Measurements from ENCODE around the gene HS6ST2.

Gene HS6ST2

DNA sequence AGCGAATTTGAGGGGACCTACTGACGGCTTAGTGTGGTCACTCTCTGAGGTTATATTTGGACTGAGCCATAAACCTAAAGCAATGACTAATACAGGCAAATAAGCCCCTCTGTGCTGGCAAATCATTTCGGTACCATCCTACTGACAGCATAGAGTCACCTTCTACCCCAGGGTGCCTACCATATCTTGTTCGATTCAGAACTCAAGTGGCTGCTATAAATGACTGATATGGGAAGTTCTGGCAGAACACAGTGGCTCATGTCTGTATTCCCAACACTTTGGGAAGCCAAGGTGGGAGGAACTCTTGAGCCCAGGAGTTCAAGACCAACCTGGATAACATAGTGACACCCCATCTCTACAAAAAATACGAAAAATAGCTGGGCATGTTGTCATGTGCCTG lies 243.5 kb downstream of the HS6ST2 start:
- Histone ChIP-seq H3K27ac (ENCODE audit: low read depth, low read length, severe bottlenecking) (no peak overlapping the region), H3K36me3 (ENCODE audit: control insufficient read depth, insufficient read depth, low read length) (no peaks in the 10 kb centered on the region), H3K4me3 (ENCODE audit: extremely low read depth, insufficient read depth, low read length, poor library complexity, severe bottlenecking) (no peak overlapping the region), H3K4me1 (ENCODE audit: control insufficient read depth, insufficient read depth, low read length, poor library complexity, severe bottlenecking) (peaks cover 3% of the 10 kb centered on the region), H3K9me3 (ENCODE audit: control insufficient read depth, low read length) (no peaks in the 10 kb centered on the region)
- 83% methylated on average over 1 of the region's 5 CpGs; no CpG with 5 or more reads in 1 of the 2 experiments for WGBS, 2 experiments (ENCODE audit: insufficient coverage in 2 of 2)

GRCh38 chrX:132712350-132712749 lies 246.1 kb downstream of the HS6ST2 start:
- peaks cover 3% of the 10 kb centered on the region for H3K4me1 ChIP-seq (ENCODE audit: control insufficient read depth, insufficient read depth, low read length, poor library complexity, severe bottlenecking)
- H3K36me3 ChIP-seq (ENCODE audit: control insufficient read depth, insufficient read depth, low read length) = no peaks in the 10 kb centered on the region
- no peak overlapping the region for H3K4me3 ChIP-seq (ENCODE audit: extremely low read depth, insufficient read depth, low read length, poor library complexity, severe bottlenecking)
- no peak overlapping the region for H3K27ac ChIP-seq (ENCODE audit: low read depth, low read length, severe bottlenecking)
- H3K9me3 ChIP-seq (ENCODE audit: control insufficient read depth, low read length) = no peaks in the 10 kb centered on the region

- Histone ChIP-seq H3K9me3 (ENCODE audit: control insufficient read depth, low read length) (no peaks in the 10 kb centered on the region), H3K4me3 (ENCODE audit: extremely low read depth, insufficient read depth, low read length, poor library complexity, severe bottlenecking) (no peak overlapping the region), H3K36me3 (ENCODE audit: control insufficient read depth, insufficient read depth, low read length) (no peaks in the 10 kb centered on the region), H3K4me1 (ENCODE audit: control insufficient read depth, insufficient read depth, low read length, poor library complexity, severe bottlenecking) (peaks cover 3% of the 10 kb centered on the region), H3K27ac (ENCODE audit: low read depth, low read length, severe bottlenecking) (no peak overlapping the region)
- WGBS, 2 experiments (ENCODE audit: insufficient coverage in 2 of 2) = 89 to 100% methylated on average over 1 of the region's 1 CpG
Observed at GRCh38 chrX:132710656-132711155, 247.7 kb downstream of the HS6ST2 start.

- no peaks in the 10 kb centered on the region for H3K9me3 ChIP-seq (ENCODE audit: control insufficient read depth, low read length)
- H3K27ac ChIP-seq (ENCODE audit: low read depth, low read length, severe bottlenecking) = no peak overlapping the region
- H3K36me3 ChIP-seq (ENCODE audit: control insufficient read depth, insufficient read depth, low read length) = no peaks in the 10 kb centered on the region
- peaks cover 6% of the 10 kb centered on the region for H3K4me1 ChIP-seq (ENCODE audit: control insufficient read depth, insufficient read depth, low read length, poor library complexity, severe bottlenecking)
- no peak overlapping the region for H3K4me3 ChIP-seq (ENCODE audit: extremely low read depth, insufficient read depth, low read length, poor library complexity, severe bottlenecking)
Observed at GRCh38 chrX:132708529-132708928, 249.9 kb downstream of the HS6ST2 start.

DNA sequence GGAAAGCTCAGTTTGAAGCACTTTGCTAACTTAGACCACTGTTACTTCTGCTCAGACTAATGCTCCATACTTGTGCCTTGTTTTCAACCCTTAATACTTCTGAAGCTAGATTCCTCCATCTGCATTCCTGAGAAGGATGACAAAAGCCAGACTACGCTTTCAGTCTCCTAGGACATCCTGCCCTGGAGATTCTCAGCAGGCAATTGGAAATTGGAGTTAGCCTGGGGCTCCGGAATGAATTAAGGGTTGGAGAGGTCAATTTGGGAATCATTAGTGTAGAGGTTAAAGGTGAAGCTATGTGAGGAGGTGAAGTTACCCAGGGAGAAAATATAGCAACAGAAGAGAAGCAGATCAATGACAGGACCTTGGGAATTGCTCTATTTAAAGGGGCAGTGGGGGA lies 253.7 kb downstream of the HS6ST2 start:
- no peaks in the 10 kb centered on the region for H3K9me3 ChIP-seq (ENCODE audit: control insufficient read depth, low read length)
- H3K4me3 ChIP-seq (ENCODE audit: extremely low read depth, insufficient read depth, low read length, poor library complexity, severe bottlenecking) = no peak overlapping the region
- no peaks in the 10 kb centered on the region for H3K36me3 ChIP-seq (ENCODE audit: control insufficient read depth, insufficient read depth, low read length)
- peaks cover 2% of the 10 kb centered on the region for H3K4me1 ChIP-seq (ENCODE audit: control insufficient read depth, insufficient read depth, low read length, poor library complexity, severe bottlenecking)
- peak overlapping the region; percentile 72 for H3K27ac ChIP-seq (ENCODE audit: low read depth, low read length, severe bottlenecking)
- no CpG with 5 or more reads among the region's 2 CpGs for WGBS, 2 experiments (ENCODE audit: insufficient coverage in 2 of 2)

DNA sequence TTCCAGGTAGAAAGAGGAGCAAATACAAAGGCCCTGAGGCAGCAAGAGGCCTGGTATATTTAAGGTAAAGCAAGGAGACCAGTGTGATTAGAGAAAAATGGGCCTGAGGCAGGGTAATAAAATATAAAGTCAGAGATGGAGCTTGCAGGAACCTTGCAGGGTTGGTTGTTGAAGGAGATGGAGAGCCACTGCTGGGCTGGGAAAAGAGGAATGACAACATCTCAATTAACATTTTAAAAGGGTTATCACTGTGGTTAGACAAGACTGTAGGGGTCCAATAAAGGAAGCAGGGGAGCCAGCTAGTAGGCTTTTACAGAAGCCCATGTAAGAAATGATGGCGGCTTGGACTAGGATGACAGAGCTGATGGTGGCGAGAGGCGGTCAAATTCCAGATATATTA lies 264.0 kb downstream of the HS6ST2 start:
- WGBS, 2 experiments (ENCODE audit: insufficient coverage in 2 of 2) = 60% methylated on average over 1 to 3 of the region's 3 CpGs
- Histone ChIP-seq H3K36me3 (ENCODE audit: control insufficient read depth, insufficient read depth, low read length) (no peaks in the 10 kb centered on the region), H3K4me3 (ENCODE audit: extremely low read depth, insufficient read depth, low read length, poor library complexity, severe bottlenecking) (no peak overlapping the region), H3K4me1 (ENCODE audit: control insufficient read depth, insufficient read depth, low read length, poor library complexity, severe bottlenecking) (no peaks in the 10 kb centered on the region), H3K27ac (ENCODE audit: low read depth, low read length, severe bottlenecking) (no peak overlapping the region), H3K9me3 (ENCODE audit: control insufficient read depth, low read length) (no peaks in the 10 kb centered on the region)

DNA sequence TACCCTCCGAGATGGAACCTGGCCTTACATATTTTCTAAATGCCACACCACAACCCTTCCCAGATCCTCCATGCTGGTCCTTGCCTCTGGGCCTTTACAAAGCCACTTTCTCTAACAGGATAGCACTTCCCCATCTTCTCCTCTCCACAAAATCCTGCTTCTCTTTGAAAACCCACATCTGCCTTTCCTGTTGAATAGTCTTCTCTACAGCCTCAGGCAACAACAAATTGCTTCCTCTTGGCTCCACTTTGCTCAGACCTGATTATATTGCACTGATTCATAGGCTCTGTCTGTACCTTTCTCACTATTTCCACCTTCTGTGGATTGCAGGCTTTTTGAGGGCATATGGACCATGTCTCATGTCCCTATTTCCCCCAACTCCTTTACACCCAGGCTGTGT lies 265.9 kb downstream of the HS6ST2 start:
- no peaks in the 10 kb centered on the region for H3K9me3 ChIP-seq (ENCODE audit: control insufficient read depth, low read length)
- H3K4me3 ChIP-seq (ENCODE audit: extremely low read depth, insufficient read depth, low read length, poor library complexity, severe bottlenecking) = no peak overlapping the region
- no peak overlapping the region for H3K27ac ChIP-seq (ENCODE audit: low read depth, low read length, severe bottlenecking)
- no peaks in the 10 kb centered on the region for H3K4me1 ChIP-seq (ENCODE audit: control insufficient read depth, insufficient read depth, low read length, poor library complexity, severe bottlenecking)
- H3K36me3 ChIP-seq (ENCODE audit: control insufficient read depth, insufficient read depth, low read length) = no peaks in the 10 kb centered on the region
- WGBS, 2 experiments (ENCODE audit: insufficient coverage in 2 of 2) = 80 to 100% methylated on average over 1 of the region's 1 CpG

DNA sequence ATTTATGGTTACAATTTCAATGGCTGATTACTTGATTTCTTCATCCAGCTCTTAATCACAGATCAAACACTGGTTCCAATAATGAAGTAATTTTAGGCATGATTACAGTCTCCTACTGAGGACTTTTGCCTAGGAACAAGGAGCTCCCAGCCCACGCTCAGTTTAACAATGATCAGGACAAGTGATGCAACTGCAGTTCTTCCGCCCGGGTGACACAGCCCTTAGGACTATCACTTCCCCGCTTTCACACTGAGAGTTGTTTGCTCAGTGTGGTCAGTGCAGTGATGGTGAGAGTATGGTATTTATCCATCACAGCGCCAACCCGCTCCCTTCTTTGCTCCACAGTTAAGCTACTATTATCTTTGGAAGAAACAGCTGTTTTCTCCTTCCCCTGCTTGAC lies 266.4 kb downstream of the HS6ST2 start:
- Histone ChIP-seq H3K4me3 (ENCODE audit: extremely low read depth, insufficient read depth, low read length, poor library complexity, severe bottlenecking) (no peak overlapping the region), H3K9me3 (ENCODE audit: control insufficient read depth, low read length) (no peaks in the 10 kb centered on the region), H3K27ac (ENCODE audit: low read depth, low read length, severe bottlenecking) (no peak overlapping the region), H3K36me3 (ENCODE audit: control insufficient read depth, insufficient read depth, low read length) (no peaks in the 10 kb centered on the region), H3K4me1 (ENCODE audit: control insufficient read depth, insufficient read depth, low read length, poor library complexity, severe bottlenecking) (no peaks in the 10 kb centered on the region)
- WGBS, 2 experiments (ENCODE audit: insufficient coverage in 2 of 2) = 100% methylated on average over 1 of the region's 6 CpGs; no CpG with 5 or more reads in 1 of the 2 experiments

- Histone ChIP-seq H3K4me1 (ENCODE audit: control insufficient read depth, insufficient read depth, low read length, poor library complexity, severe bottlenecking) (no peaks in the 10 kb centered on the region), H3K9me3 (ENCODE audit: control insufficient read depth, low read length) (no peaks in the 10 kb centered on the region), H3K36me3 (ENCODE audit: control insufficient read depth, insufficient read depth, low read length) (no peaks in the 10 kb centered on the region), H3K4me3 (ENCODE audit: extremely low read depth, insufficient read depth, low read length, poor library complexity, severe bottlenecking) (no peak overlapping the region), H3K27ac (ENCODE audit: low read depth, low read length, severe bottlenecking) (no peak overlapping the region)
- WGBS, 2 experiments (ENCODE audit: insufficient coverage in 2 of 2) = 57% methylated on average over 1 of the region's 6 CpGs; no CpG with 5 or more reads in 1 of the 2 experiments
Observed at GRCh38 chrX:132689612-132690563, 268.5 kb downstream of the HS6ST2 start.

GRCh38 chrX:132685276-132685675 lies 273.2 kb downstream of the HS6ST2 start:
- 97 to 100% methylated on average over 4 of the region's 4 CpGs for WGBS, 2 experiments (ENCODE audit: insufficient coverage in 2 of 2)
- H3K36me3 ChIP-seq (ENCODE audit: control insufficient read depth, insufficient read depth, low read length) = no peaks in the 10 kb centered on the region
- H3K4me3 ChIP-seq (ENCODE audit: extremely low read depth, insufficient read depth, low read length, poor library complexity, severe bottlenecking) = no peak overlapping the region
- H3K27ac ChIP-seq (ENCODE audit: low read depth, low read length, severe bottlenecking) = no peak overlapping the region
- H3K4me1 ChIP-seq (ENCODE audit: control insufficient read depth, insufficient read depth, low read length, poor library complexity, severe bottlenecking) = no peaks in the 10 kb centered on the region
- H3K9me3 ChIP-seq (ENCODE audit: control insufficient read depth, low read length) = no peaks in the 10 kb centered on the region

GRCh38 chrX:132677233-132677716 lies 281.2 kb downstream of the HS6ST2 start:
- H3K4me1 ChIP-seq (ENCODE audit: control insufficient read depth, insufficient read depth, low read length, poor library complexity, severe bottlenecking) = no peaks in the 10 kb centered on the region
- H3K4me3 ChIP-seq (ENCODE audit: extremely low read depth, insufficient read depth, low read length, poor library complexity, severe bottlenecking) = no peak overlapping the region
- H3K27ac ChIP-seq (ENCODE audit: low read depth, low read length, severe bottlenecking) = no peak overlapping the region
- no peaks in the 10 kb centered on the region for H3K36me3 ChIP-seq (ENCODE audit: control insufficient read depth, insufficient read depth, low read length)
- WGBS, 2 experiments (ENCODE audit: insufficient coverage in 2 of 2) = no CpG with 5 or more reads among the region's 2 CpGs
- no peaks in the 10 kb centered on the region for H3K9me3 ChIP-seq (ENCODE audit: control insufficient read depth, low read length)
